GM12872 (cell line): ENCODE data around the gene C4orf50.

Experiments used
- CTCF ChIP-seq: IDR thresholded peaks from 3 replicates; pipeline ENCODE4 v1.5.1; 2011; ENCODE audit warnings: low read depth, mild to moderate bottlenecking, low read length, moderate library complexity; ENCODE audit not compliant: insufficient read depth

C4orf50 gene

DNA sequence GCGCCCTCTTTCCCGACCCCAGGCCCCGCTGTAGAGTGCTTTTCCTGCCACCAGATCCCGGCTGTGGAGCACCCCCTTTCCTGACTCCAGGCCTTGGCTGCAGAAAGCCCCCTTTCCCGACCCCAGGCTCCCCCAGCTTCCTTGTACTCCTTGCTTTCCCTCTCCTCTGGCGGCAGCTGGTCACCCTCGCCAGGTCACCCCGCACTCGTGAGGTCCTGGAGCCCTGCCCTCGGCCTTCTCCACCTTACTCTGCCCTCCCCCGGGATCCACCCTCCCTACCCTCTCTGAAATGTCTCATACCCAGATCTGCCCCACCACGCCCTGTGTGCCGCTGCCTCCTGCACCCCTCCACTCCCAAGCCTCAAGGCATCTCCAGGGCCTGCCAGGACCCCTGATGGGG, 25.0 kb upstream of the C4orf50 start:
- no peak for TF ChIP-seq CTCF

DNA sequence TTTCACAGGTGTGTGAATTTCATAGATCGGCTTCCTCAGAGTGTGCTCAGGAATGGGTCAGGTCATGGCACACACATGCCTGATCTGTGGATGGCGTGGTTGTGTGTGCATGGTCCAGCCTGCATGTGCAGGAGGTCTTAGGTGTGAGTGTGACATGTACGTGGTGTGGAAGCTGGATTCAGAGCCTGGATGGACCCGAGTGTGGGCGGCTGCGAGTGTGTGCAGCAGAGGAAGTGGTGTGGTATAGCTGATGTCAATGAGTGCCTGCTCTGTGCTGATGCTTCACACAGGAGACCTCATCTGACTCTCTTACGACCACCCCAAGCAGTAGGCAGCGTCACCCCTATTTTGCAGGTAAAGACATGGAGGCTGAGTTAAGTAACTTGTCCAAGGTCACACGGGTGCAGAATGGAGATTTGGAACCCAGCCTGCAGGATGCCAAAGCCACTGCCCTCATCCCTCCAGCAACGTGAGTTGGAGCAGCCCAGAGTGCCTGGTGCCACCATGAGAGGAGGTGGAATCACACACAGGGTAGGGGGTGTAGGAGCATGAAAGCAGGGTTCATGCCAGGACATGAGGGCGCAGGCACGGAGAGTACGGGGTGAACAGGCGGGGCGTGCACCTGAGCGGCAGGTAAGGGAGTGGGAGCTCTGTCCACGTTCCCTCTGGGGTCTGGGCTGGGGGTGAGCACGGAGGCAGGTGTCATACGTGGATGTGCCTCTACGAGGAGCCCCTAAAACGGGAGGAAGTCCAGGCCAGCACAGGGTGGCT, 24.2 kb upstream of the C4orf50 start:
- no peak for TF ChIP-seq CTCF

GRCh38 chr4:6041800-6042199, 23.6 kb upstream of the C4orf50 start:
- no peak for TF ChIP-seq CTCF

DNA sequence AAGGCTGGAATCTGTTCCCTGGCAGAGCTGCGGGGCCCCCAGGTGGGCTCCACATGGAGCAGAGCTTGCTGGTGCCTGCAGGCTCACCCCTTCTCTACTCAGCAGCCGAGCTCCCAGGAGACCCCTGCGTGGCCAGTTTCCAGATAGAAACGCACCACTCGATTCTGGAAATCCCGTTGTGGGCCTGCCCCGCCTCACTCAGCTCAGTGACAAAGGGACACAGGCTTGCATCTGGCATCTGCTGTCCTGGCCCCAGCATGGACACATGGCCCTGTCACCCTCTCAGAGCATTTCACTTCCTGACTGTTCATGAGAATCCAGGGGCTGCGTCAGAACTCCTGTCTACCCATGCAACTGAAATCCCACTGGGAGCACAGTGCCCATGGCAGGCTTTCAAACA, 20.5 kb upstream of the C4orf50 start:
- TF ChIP-seq CTCF = no peak

DNA sequence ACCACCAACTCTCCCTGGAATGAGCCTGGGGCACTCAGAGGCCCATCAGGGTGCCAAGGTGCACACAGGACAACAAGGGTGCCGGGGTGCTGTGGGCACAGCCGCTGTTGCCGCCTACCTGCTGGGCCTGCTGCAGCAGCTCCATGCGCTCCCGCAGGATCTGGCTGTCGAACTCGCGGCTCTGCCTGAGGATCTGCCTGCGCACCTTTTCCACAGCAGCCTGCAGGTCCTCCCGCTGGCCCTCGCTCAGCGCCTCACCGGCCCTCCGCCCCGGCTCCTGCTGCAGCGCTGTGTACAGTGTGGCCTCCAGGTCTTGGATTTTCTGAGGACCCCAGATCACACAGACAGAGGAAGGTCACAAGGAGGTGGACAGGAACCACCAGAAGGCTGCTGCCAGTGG, 17.6 kb upstream of the C4orf50 start:
- no peak for TF ChIP-seq CTCF

- no peak for TF ChIP-seq CTCF
These were observed 15.2 kb upstream of the C4orf50 start for GRCh38 chr4:6033381-6033780.

DNA sequence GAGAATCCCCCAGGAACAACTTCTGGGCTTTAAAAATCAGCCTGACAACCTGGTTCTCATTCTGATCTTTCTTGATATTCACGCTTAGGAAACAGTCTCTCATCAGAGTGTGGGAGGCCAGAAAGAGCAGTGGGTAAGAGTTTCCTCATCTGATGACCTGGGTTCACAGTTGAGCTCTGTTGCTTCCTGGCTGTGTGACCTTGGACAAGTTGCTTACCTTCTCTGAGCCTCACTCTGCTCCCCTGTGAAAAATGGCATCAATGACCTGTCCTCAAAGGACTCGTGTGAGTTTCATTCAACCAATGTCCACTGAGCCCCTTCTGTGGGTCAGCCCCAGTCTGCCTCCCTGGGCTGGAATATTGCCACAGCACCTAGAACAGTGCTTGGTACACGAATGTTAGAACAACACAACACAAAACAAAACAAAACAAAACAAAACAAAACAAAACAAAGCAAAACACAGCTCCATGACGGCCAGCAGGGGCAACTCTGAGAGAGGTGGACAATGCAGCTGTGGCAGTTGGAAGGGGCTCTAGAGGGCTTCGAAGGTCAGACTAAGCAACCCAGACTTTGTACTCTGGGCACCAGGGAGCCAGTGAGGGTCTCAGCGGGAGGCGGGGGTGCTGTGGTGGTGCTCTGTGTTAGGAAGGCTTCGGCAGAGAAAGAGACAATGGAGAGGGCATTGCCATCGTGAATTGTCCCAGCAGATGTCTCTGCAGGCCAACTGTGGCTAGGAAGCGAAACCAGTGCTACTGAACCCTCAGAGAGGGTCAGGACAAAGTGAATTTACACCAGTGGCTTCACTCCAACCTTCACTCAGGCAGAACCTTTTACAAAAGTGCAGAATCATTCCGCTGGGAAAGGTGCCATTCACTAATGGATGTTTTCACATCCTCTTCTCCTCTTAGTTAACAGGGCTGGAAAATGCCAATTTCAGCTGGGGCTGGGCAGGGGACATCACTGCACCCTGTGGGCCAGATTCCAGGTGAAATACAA, 14.3 kb upstream of the C4orf50 start:
- no peak for TF ChIP-seq CTCF
